ENCODE data around the gene NUFIP2. TPM values are rescaled to one million over a fixed set of nuclear protein-coding genes. Genes with fewer than 3 reads are reported as not detected.
"Not testable (repeated sequence)": the region's sequence is repeated elsewhere in the genome, so short reads cannot be mapped to it uniquely, and the experiment has no call there.

Gene NUFIP2
- total RNA-seq, 1 donor from 2014 or later = 61.8 TPM

DNA sequence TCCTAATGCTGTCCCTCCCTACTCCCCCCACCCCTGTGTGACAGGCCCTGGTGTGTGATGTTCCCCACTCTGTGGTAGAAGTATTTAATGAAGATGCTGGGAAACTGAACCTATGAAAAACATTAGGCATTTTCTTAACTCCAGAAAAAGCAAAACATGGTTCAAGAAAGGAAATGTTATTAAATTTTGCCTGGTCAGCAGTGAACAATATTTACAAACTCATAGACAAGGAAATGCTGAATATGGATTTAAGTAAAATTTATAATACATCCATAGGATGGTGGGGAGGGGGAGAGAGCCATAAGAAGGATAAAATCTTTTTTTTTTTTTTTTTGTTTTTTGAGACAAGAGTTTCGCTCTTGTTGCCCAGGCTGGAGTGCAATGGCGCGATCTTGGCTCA is 58.0 kb downstream of the NUFIP2 start:
- intact Hi-C loops (cut with micrococcal nuclease) = no loop called here
- ChIA-PET POLR2A (no interaction called here), CTCF (no interaction called here)
- ATAC-seq (ENCODE audit: low read depth) (no peak), DNase-seq (no peak)
- H3K4me1 Mint-ChIP-seq = no peaks in the 10 kb centered on the region
- no peaks in the 10 kb centered on the region for H3K27me3 Mint-ChIP-seq
- H3K27ac Mint-ChIP-seq = no peak overlapping the region
- H3K9me3 Mint-ChIP-seq = no peaks in the 10 kb centered on the region
- H3K36me3 Mint-ChIP-seq (ENCODE audit: low read depth) = no peaks in the 10 kb centered on the region
- no peak overlapping the region for H3K4me3 Mint-ChIP-seq
- TF ChIP-seq, protein P1, sequence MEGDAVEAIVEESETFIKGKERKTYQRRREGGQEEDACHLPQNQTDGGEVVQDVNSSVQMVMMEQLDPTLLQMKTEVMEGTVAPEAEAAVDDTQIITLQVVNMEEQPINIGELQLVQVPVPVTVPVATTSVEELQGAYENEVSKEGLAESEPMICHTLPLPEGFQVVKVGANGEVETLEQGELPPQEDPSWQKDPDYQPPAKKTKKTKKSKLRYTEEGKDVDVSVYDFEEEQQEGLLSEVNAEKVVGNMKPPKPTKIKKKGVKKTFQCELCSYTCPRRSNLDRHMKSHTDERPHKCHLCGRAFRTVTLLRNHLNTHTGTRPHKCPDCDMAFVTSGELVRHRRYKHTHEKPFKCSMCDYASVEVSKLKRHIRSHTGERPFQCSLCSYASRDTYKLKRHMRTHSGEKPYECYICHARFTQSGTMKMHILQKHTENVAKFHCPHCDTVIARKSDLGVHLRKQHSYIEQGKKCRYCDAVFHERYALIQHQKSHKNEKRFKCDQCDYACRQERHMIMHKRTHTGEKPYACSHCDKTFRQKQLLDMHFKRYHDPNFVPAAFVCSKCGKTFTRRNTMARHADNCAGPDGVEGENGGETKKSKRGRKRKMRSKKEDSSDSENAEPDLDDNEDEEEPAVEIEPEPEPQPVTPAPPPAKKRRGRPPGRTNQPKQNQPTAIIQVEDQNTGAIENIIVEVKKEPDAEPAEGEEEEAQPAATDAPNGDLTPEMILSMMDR (IDR thresholded peaks at IDR 0.05) = no peak

DNA sequence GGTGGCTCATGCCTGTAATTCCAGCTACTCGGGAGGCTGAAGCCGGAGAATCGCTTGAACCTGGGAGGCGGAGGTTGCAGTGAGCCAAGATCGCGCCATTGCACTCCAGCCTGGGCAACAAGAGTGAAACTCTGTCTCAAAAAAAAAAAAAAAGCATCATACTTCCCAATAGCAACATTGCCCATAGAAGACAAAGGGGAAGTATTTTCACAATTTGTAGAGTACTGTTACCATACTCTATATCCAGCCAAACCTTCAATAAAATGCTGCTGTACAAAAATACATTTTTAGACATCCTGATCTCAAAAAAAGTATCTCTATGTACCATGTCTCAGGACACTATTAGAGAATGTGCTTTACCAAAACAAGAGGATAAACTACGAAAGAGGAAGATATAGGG is 59.0 kb downstream of the NUFIP2 start:
- H3K27ac Mint-ChIP-seq; H3K27me3 Mint-ChIP-seq; H3K4me3 Mint-ChIP-seq; H3K36me3 Mint-ChIP-seq (ENCODE audit: low read depth); CTCF ChIA-PET; H3K9me3 Mint-ChIP-seq; intact Hi-C loops (cut with micrococcal nuclease); H3K4me1 Mint-ChIP-seq; POLR2A ChIA-PET; ATAC-seq (ENCODE audit: low read depth); DNase-seq: not testable (repeated sequence)

DNA sequence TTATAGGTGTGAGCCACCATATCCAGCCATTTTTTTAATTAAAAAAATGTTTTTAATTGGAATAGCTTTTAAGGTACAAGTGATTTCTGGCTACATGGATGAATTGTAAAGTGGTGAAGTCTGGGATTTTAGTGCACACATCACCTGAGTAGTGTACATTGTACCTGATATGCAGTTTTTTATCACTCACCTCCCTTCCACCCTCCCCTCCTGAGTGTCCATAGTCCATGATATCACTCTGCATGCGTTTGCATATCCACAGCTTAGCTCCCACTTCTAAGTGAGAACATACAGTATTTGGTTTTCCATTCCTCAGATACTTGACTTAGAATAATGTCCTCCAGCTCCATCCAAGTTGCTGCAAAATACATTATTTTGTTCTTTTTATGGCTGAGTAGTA is 60.6 kb downstream of the NUFIP2 start:
- no peaks in the 10 kb centered on the region for H3K4me1 Mint-ChIP-seq
- no peaks in the 10 kb centered on the region for H3K27me3 Mint-ChIP-seq
- POLR2A ChIA-PET = interaction anchor here (0.7 kb wide), 1 partner anchor 84 kb away, joined by 3 read pairs; no protein-coding TSS in a partner anchor
- TF ChIP-seq, protein P1 (IDR thresholded peaks at IDR 0.05) = no peak
- CTCF ChIA-PET = no interaction called here
- no peak for ATAC-seq (ENCODE audit: low read depth)
- no peaks in the 10 kb centered on the region for H3K9me3 Mint-ChIP-seq
- intact Hi-C loops (cut with micrococcal nuclease) = no loop called here
- H3K27ac Mint-ChIP-seq = no peak overlapping the region
- no peak for DNase-seq
- no peak overlapping the region for H3K4me3 Mint-ChIP-seq
- no peaks in the 10 kb centered on the region for H3K36me3 Mint-ChIP-seq (ENCODE audit: low read depth)

DNA sequence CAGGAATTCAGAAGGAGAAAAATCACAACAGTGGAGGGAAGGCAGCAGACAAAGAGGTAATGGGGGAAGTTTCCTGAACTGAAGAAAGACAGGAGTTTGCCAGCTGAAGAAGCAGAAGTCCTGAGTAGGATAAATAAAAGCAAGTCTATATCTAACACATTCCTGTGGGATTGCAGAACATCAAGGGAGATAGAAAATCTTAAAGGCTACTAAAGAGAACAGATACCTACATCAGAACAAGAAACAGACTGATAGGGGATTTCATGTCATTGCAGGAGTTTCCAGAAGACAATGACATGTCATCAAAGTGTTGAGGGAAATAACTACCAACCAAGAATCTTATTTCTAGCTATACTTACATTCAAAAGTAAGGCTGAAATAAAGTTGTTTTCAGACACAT is 68.6 kb downstream of the NUFIP2 start:
- no peaks in the 10 kb centered on the region for H3K36me3 Mint-ChIP-seq (ENCODE audit: low read depth)
- ATAC-seq (ENCODE audit: low read depth) = no peak
- no peaks in the 10 kb centered on the region for H3K4me1 Mint-ChIP-seq
- DNase-seq = no peak
- intact Hi-C loops (cut with micrococcal nuclease) = no loop called here
- no peaks in the 10 kb centered on the region for H3K9me3 Mint-ChIP-seq
- no peak overlapping the region for H3K27ac Mint-ChIP-seq
- no peak overlapping the region for H3K4me3 Mint-ChIP-seq
- POLR2A ChIA-PET = no interaction called here
- TF ChIP-seq, protein P1 (IDR thresholded peaks at IDR 0.05) = no peak
- H3K27me3 Mint-ChIP-seq = no peaks in the 10 kb centered on the region
- CTCF ChIA-PET = no interaction called here

DNA sequence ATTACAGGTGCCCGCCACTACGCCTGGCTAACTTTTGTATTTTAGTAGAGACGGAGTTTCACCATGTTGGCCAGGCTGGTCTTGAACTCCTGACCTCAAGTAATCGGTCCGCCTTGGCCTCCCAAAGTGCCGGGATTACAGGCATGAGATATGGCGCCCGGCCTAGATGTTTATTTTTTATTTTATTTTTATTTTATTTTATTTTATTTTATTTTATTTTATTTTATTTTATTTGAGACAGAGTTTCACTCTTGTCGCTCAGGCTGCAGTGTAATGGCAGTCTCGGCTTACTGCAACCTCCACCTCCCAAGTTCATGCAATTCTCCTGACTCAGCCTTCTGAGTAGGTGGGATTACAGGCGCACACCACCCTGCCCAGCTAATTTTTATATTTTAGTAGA is 72.6 kb downstream of the NUFIP2 start:
- ChIA-PET POLR2A (interaction anchor here (1.1 kb wide), 1 partner anchor 73 kb away, joined by 3 read pairs; no protein-coding TSS in a partner anchor), CTCF (interaction anchor here (0.9 to 7.0 kb wide), 4 partner anchors 42 to 97 kb away, joined by 3 to 194 read pairs (median 8); partner anchors contain the start of gene MYO18A)
- DNase-seq; H3K36me3 Mint-ChIP-seq (ENCODE audit: low read depth); ATAC-seq (ENCODE audit: low read depth); H3K27me3 Mint-ChIP-seq; intact Hi-C loops (cut with micrococcal nuclease); H3K9me3 Mint-ChIP-seq; H3K27ac Mint-ChIP-seq; H3K4me1 Mint-ChIP-seq; H3K4me3 Mint-ChIP-seq: not testable (repeated sequence)

DNA sequence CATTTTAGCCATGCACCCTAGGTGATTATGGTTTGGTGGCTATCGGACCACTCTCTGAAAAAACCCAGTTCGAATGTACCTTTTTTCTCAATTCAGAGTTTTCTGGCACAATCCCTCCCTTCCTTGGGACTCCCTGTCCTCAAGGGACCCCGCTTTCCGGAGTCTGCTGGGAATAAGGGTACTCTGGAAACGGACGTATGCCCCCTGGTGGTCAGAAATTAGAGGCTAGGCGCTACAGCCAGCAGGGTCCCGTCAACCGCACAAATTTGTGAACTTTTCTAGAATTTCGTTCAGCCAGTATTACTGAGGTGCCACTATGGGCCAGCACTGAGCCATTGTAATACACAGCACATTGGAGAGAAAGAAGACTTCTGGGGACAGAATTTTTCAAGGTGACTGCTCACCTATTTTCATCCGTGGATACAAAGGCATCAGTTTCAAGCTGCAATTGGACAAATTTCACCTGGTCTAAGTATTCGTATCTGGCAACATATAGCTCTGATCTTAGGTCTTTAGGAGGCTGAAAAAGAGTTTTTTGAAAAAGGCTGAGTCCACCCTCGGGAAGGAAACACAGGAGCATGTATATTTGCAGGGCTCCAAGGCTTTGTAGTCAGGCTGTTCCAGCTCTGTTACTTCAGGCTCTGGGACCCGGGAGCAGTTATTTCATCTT is 74.4 kb downstream of the NUFIP2 start:
- H3K36me3 Mint-ChIP-seq (ENCODE audit: low read depth) = no peaks in the 10 kb centered on the region
- H3K27ac Mint-ChIP-seq = no peak overlapping the region
- peak; percentile 88 for ATAC-seq (ENCODE audit: low read depth)
- DNase-seq = peak; percentile 52
- H3K9me3 Mint-ChIP-seq = no peaks in the 10 kb centered on the region
- TF ChIP-seq, protein P1 (IDR thresholded peaks at IDR 0.05) = peak; percentile 20
- H3K4me3 Mint-ChIP-seq = no peak overlapping the region
- ChIA-PET CTCF (interaction anchor here (0.8 to 7.0 kb wide), 22 partner anchors 12 to 353 kb away, joined by 3 to 194 read pairs (median 4); partner anchors contain the start of gene MYO18A), POLR2A (interaction anchor here (0.7 to 2.3 kb wide), 4 partner anchors 69 to 492 kb away, joined by 3 to 22 read pairs (median 4); no protein-coding TSS in a partner anchor)
- peaks cover 2% of the 10 kb centered on the region for H3K27me3 Mint-ChIP-seq
- intact Hi-C loops (cut with micrococcal nuclease) = loop anchor here (1.0 to 2.0 kb wide), 5 partner anchors 39 to 103 kb away; partner anchors contain the start of gene MYO18A
- peaks cover 8% of the 10 kb centered on the region for H3K4me1 Mint-ChIP-seq

Measured in activated B cell treated with CpG ODN at 0.5 μM for 24 hours (primary cell).